ENCODE results near the gene CAGE1.

CAGE1 gene

DNA sequence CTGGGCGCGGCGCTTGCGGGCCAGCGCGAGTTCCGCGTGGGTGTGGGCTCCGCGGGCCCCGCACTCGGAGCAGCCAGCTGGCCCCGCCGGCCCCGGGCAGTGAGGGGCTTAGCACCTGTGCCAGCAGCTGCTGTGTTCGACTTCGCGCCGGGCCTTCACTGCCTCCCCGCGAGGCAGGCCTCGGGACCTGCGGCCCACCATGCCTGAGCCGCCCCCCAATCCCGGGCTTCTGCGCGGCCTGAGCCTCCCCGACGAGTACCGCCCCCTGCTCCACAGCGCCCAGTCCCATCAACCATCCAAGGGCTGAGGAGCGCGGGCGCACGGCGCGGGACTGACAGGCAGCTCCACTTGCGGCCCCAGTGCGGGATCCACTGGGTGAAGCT lies 36.3 kb upstream of the CAGE1 start:
- no peak for DNase-seq (ENCODE audit: low read depth, low spot score)
- no peak overlapping the region for H3K27ac ChIP-seq (ENCODE audit: low read length)
- no peaks in the 10 kb centered on the region for H3K36me3 ChIP-seq (ENCODE audit: control insufficient read depth, insufficient read depth, low read length)
- no peak overlapping the region for H3K4me3 ChIP-seq (ENCODE audit: low read length)
- no peaks in the 10 kb centered on the region for H3K27me3 ChIP-seq (ENCODE audit: control insufficient read depth, insufficient read depth, low read length)
- 0 out of 2 replicates have a peak, but pooled peaks cover 2% of the 10 kb centered on the region for H3K4me1 ChIP-seq (ENCODE audit: control insufficient read depth, insufficient read depth, low read length)
- WGBS (ENCODE audit: insufficient coverage, insufficient read length) = no CpG with 5 or more reads among the region's 39 CpGs
- H3K9me3 ChIP-seq (ENCODE audit: control insufficient read depth, insufficient read depth, low read length) = no peaks in the 10 kb centered on the region

DNA sequence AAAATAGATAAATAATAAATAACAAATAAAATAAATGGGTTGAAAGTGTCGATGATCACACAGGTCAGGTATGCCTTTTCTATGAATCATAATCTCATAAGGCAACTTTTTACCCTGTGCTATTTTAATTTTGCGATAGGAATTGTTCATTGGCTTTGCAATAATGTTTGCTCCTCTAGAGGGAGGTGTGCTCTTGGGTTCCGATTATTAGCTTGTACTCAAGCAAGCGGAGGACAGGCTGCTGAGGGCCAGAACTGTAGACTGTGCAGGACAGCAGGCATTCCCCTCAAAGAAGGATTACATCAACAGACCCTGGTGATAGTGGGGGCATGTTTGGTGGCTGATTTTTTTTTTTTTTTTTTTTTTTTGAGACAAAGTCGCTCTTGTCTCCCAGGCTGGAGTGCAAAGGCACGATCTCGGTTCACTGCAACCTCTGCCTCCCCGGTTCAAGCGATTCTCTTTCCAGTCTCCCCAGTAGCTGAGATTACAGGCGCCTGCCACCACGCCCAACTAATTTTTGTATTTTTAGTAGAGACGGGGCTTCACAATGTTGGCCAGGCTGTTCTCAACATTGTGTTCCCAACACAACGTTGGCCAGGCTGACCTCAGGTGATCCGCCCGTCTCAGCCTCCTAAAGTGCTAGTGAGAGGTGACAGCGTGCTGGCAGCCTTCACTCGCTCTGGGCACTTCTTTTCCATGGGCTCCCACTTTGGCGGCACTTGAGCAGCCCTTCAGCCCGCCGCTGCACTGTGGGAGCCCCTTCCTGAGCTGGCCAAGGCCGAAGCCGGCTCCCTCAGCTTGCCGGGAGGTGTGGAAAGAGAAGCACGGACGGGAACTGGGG lies 35.6 kb upstream of the CAGE1 start:
- H3K27me3 ChIP-seq (ENCODE audit: control insufficient read depth, insufficient read depth, low read length) = no peaks in the 10 kb centered on the region
- no peak for DNase-seq (ENCODE audit: low read depth, low spot score)
- no peak overlapping the region for H3K4me3 ChIP-seq (ENCODE audit: low read length)
- WGBS (ENCODE audit: insufficient coverage, insufficient read length) = no CpG with 5 or more reads among the region's 25 CpGs
- no peaks in the 10 kb centered on the region for H3K36me3 ChIP-seq (ENCODE audit: control insufficient read depth, insufficient read depth, low read length)
- H3K4me1 ChIP-seq (ENCODE audit: control insufficient read depth, insufficient read depth, low read length) = peaks cover 2% of the 10 kb centered on the region; the same call in 1 of the 2 replicates
- no peak overlapping the region for H3K27ac ChIP-seq (ENCODE audit: low read length)
- no peaks in the 10 kb centered on the region for H3K9me3 ChIP-seq (ENCODE audit: control insufficient read depth, insufficient read depth, low read length)

DNA sequence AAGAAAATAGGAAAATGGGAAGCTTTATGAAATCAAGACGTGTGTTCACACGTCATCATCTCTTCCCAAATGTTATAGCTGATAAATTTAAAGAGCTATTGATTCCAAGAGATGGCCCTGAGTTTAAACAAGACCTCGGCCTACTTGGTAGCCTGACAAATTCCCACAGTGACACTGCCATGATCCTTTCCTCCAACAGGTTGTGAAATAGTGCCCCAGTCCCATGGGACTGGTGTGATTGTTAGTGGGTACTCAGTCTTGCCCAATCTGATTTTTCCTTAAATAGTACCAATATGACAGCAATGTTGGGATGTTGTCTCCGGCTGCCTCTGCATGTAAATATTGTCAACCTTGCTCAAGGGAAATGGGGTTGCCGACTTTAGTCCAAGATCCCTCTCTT lies 34.5 kb upstream of the CAGE1 start:
- Histone ChIP-seq H3K27me3 (ENCODE audit: control insufficient read depth, insufficient read depth, low read length) (no peaks in the 10 kb centered on the region), H3K4me1 (ENCODE audit: control insufficient read depth, insufficient read depth, low read length) (peaks cover 2% of the 10 kb centered on the region; the same call in 1 of the 2 replicates), H3K36me3 (ENCODE audit: control insufficient read depth, insufficient read depth, low read length) (no peaks in the 10 kb centered on the region), H3K27ac (ENCODE audit: low read length) (no peak overlapping the region), H3K4me3 (ENCODE audit: low read length) (no peak overlapping the region), H3K9me3 (ENCODE audit: control insufficient read depth, insufficient read depth, low read length) (no peaks in the 10 kb centered on the region)
- DNase-seq (ENCODE audit: low read depth, low spot score) = no peak
- no CpG with 5 or more reads among the region's 5 CpGs for WGBS (ENCODE audit: insufficient coverage, insufficient read length)

DNA sequence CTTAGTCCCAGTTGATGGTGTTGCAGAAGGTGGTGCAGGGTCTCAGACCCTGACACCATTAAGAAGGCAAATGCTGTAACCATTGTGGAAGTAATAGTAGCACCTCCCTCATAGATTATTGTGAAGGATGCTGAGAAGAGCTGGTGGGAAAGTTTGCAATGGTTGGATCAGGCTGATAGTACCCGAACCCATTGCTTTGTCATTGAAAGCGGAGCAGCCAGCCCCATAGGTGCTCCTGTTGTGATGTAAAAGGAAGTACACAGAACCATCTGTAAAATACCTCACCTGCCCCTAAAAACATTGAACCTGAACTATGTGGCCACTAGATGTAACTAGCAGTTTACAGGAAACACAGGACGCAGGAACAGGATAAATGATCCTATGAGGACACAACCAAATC lies 31.5 kb upstream of the CAGE1 start:
- H3K4me1 ChIP-seq (ENCODE audit: control insufficient read depth, insufficient read depth, low read length) = peaks cover 2% of the 10 kb centered on the region; the same call in 1 of the 2 replicates
- no peak for DNase-seq (ENCODE audit: low read depth, low spot score)
- peaks cover 6% of the 10 kb centered on the region; the same call in 1 of the 2 replicates for H3K36me3 ChIP-seq (ENCODE audit: control insufficient read depth, insufficient read depth, low read length)
- H3K27me3 ChIP-seq (ENCODE audit: control insufficient read depth, insufficient read depth, low read length) = no peaks in the 10 kb centered on the region
- no peak overlapping the region for H3K4me3 ChIP-seq (ENCODE audit: low read length)
- no peak overlapping the region for H3K27ac ChIP-seq (ENCODE audit: low read length)
- H3K9me3 ChIP-seq (ENCODE audit: control insufficient read depth, insufficient read depth, low read length) = no peaks in the 10 kb centered on the region; the same call in 1 of the 2 replicates
- WGBS (ENCODE audit: insufficient coverage, insufficient read length) = no CpG with 5 or more reads among the region's 3 CpGs

DNA sequence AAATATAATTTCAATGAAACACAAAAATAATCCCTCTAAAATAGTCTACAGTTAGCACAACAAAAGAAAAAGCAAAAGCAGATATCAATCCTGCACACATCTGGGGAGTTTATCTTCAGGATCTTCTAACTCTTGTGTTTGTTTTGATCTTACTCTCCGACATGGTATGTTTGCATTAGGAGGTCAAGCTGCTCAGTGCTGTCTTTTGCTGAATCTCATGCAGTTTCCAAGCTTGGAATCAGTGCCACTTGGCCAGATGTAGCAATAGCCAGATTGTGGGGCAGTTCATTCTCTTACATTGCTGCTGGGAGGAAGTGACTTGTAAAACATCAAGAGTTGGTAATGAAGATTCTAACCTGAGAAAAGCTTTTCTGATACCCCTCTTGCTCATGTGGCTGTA lies 29.5 kb upstream of the CAGE1 start:
- H3K27me3 ChIP-seq (ENCODE audit: control insufficient read depth, insufficient read depth, low read length) = no peaks in the 10 kb centered on the region
- no CpG with 5 or more reads among the region's 1 CpG for WGBS (ENCODE audit: insufficient coverage, insufficient read length)
- peaks cover 14% of the 10 kb centered on the region; the same call in 1 of the 2 replicates for H3K36me3 ChIP-seq (ENCODE audit: control insufficient read depth, insufficient read depth, low read length)
- H3K27ac ChIP-seq (ENCODE audit: low read length) = no peak overlapping the region
- H3K4me1 ChIP-seq (ENCODE audit: control insufficient read depth, insufficient read depth, low read length) = peaks cover 2% of the 10 kb centered on the region; the same call in 1 of the 2 replicates
- no peaks in the 10 kb centered on the region; the same call in 1 of the 2 replicates for H3K9me3 ChIP-seq (ENCODE audit: control insufficient read depth, insufficient read depth, low read length)
- no peak overlapping the region for H3K4me3 ChIP-seq (ENCODE audit: low read length)
- no peak for DNase-seq (ENCODE audit: low read depth, low spot score)

DNA sequence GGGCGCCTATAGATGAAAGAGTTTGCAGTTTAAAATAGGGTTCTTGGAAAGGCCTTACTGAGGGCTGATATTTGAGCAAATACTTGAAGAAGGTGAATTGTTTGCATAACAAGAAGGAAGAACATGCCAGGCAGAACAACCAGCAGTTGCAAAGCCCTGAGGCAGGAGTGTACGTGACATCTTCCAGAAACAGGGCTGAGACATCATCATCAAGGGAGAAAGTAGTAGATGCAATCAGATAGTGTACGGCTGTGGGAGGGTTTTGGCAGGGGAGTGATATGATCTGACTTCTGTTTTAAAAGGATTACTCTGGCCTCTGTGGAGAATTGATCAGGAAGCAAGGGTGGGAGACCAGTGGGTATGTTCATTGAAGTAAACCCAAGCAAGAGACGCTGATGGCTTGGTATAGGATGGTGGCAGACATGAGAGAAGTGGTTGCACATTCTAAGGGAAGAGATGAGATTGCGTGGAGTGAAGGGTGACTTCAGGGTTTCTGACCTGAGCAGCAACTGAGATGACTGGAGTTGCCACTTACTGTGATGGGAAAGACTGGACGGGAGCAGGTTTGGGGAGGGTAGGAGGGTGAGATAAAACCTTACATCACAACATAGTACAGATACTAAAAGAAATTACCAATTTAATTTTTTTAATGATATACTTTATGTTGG lies 28.8 kb upstream of the CAGE1 start:
- no peaks in the 10 kb centered on the region for H3K27me3 ChIP-seq (ENCODE audit: control insufficient read depth, insufficient read depth, low read length)
- no peak overlapping the region for H3K27ac ChIP-seq (ENCODE audit: low read length)
- WGBS (ENCODE audit: insufficient coverage, insufficient read length) = no CpG with 5 or more reads among the region's 6 CpGs
- H3K9me3 ChIP-seq (ENCODE audit: control insufficient read depth, insufficient read depth, low read length) = no peaks in the 10 kb centered on the region; the same call in 1 of the 2 replicates
- no peak for DNase-seq (ENCODE audit: low read depth, low spot score)
- peaks cover 14% of the 10 kb centered on the region; the same call in 1 of the 2 replicates for H3K36me3 ChIP-seq (ENCODE audit: control insufficient read depth, insufficient read depth, low read length)
- H3K4me1 ChIP-seq (ENCODE audit: control insufficient read depth, insufficient read depth, low read length) = peaks cover 2% of the 10 kb centered on the region; the same call in 1 of the 2 replicates
- no peak overlapping the region for H3K4me3 ChIP-seq (ENCODE audit: low read length)

DNA sequence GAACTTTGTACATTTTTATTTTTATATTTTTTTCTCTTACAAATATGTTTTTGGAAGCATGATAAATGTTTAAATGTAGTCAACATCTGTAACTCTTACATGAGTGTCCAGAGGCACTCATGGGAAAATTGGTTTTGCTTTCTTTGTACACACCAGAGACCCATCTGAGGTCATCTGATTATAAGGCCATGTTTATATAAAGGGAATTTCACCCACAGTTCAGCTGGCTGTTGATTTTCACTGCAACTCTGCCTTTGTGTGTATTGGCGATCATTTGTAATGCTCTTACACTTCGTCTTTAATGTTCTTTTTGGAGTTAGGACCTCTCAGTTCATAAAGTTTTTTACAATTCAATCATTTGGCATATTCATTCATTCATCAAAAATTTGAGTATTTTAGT lies 28.1 kb upstream of the CAGE1 start:
- DNase-seq (ENCODE audit: low read depth, low spot score) = no peak
- Histone ChIP-seq H3K36me3 (ENCODE audit: control insufficient read depth, insufficient read depth, low read length) (peaks cover 14% of the 10 kb centered on the region; the same call in 1 of the 2 replicates), H3K9me3 (ENCODE audit: control insufficient read depth, insufficient read depth, low read length) (no peaks in the 10 kb centered on the region; the same call in 1 of the 2 replicates), H3K27ac (ENCODE audit: low read length) (no peak overlapping the region), H3K4me1 (ENCODE audit: control insufficient read depth, insufficient read depth, low read length) (peaks cover 2% of the 10 kb centered on the region; the same call in 1 of the 2 replicates), H3K27me3 (ENCODE audit: control insufficient read depth, insufficient read depth, low read length) (no peaks in the 10 kb centered on the region), H3K4me3 (ENCODE audit: low read length) (no peak overlapping the region)
- no CpG with 5 or more reads among the region's 2 CpGs for WGBS (ENCODE audit: insufficient coverage, insufficient read length)

DNA sequence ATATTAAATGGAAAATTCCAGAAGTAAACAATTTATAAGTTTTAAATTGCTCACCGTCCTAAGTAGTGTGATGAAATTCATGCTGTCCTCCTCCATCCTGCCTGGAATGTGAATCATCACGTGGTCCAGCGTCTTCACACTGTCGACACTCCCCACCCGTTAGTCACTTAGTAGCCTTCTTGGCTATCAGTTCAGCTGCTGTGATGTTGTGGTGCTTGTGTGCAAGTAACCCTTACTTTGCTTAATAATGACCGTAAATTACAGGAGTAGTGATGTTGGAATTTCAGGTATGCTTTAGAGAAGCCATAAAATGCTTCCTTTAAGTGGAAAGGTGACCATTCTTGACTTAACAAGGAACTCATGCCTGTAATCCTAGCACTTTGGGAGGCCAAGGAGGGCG lies 25.3 kb upstream of the CAGE1 start:
- Histone ChIP-seq H3K4me1 (ENCODE audit: control insufficient read depth, insufficient read depth, low read length) (no peaks in the 10 kb centered on the region), H3K36me3 (ENCODE audit: control insufficient read depth, insufficient read depth, low read length) (peaks cover 19% of the 10 kb centered on the region; the same call in 1 of the 2 replicates), H3K27me3 (ENCODE audit: control insufficient read depth, insufficient read depth, low read length) (no peaks in the 10 kb centered on the region), H3K4me3 (ENCODE audit: low read length) (no peak overlapping the region), H3K9me3 (ENCODE audit: control insufficient read depth, insufficient read depth, low read length) (no peaks in the 10 kb centered on the region; the same call in 1 of the 2 replicates), H3K27ac (ENCODE audit: low read length) (no peak overlapping the region)
- no CpG with 5 or more reads among the region's 7 CpGs for WGBS (ENCODE audit: insufficient coverage, insufficient read length)
- DNase-seq (ENCODE audit: low read depth, low spot score) = no peak

DNA sequence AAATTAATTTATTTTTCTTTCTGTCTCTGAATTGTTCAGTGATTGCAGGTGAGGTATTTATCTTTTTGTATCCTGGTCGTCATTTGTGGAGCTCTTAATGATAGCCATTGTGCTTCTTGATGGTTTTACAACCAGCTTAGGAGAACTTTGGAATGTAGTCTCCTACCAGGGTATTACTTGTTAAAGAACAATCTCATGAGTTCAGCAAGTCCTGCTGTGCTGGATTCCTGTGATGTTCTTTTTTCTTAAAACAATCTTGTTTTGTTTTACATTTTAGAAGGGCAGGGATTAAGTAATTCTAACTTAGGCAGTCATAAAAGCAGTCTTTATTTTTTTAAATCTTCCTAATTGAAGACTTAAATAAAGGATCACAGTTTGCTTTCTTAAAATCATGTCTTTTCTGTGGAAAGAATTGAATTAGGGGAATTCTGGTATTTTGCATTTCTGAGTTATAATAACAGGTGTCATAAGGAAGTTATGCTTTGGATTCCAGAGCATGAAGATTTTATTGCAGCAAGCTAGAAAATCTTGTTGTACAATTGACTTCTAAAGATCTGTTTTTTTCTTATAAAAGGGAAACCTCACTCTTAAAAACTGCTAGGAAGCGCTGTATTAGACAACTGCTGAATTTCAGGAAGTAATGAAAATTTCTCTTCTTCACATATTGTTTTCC lies 23.7 kb upstream of the CAGE1 start:
- no peak for DNase-seq (ENCODE audit: low read depth, low spot score)
- no CpG with 5 or more reads among the region's 2 CpGs for WGBS (ENCODE audit: insufficient coverage, insufficient read length)
- Histone ChIP-seq H3K4me1 (ENCODE audit: control insufficient read depth, insufficient read depth, low read length) (no peaks in the 10 kb centered on the region), H3K36me3 (ENCODE audit: control insufficient read depth, insufficient read depth, low read length) (peaks cover 16% of the 10 kb centered on the region; the same call in 1 of the 2 replicates), H3K9me3 (ENCODE audit: control insufficient read depth, insufficient read depth, low read length) (no peaks in the 10 kb centered on the region), H3K27me3 (ENCODE audit: control insufficient read depth, insufficient read depth, low read length) (no peaks in the 10 kb centered on the region), H3K27ac (ENCODE audit: low read length) (no peak overlapping the region), H3K4me3 (ENCODE audit: low read length) (no peak overlapping the region)

DNA sequence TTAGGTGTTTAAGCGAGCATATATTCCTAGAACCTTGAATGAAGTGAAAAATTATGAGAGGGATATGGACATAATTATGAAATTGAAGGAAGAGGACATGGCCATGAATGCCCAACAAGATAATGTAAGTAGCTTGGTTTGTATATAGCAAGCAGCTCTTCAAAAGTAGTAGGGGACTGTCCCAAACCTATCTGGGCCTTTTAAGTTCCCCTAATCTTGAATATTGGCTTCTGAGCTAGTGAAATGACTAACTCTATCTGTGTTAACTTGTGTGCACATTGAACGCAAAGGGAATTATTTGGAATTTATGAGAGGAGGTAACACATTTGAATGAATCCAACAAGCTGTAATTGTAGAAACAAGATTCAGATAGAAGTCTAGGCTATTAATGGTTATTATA lies 21.8 kb upstream of the CAGE1 start:
- WGBS (ENCODE audit: insufficient coverage, insufficient read length) = no CpG with 5 or more reads among the region's 2 CpGs

More for the DNA sequence above, 21.8 kb upstream of the CAGE1 start:
- Histone ChIP-seq H3K27ac (ENCODE audit: low read length) (no peak overlapping the region), H3K4me3 (ENCODE audit: low read length) (no peak overlapping the region), H3K4me1 (ENCODE audit: control insufficient read depth, insufficient read depth, low read length) (no peaks in the 10 kb centered on the region), H3K9me3 (ENCODE audit: control insufficient read depth, insufficient read depth, low read length) (no peaks in the 10 kb centered on the region), H3K36me3 (ENCODE audit: control insufficient read depth, insufficient read depth, low read length) (peaks cover 12% of the 10 kb centered on the region; the same call in 1 of the 2 replicates), H3K27me3 (ENCODE audit: control insufficient read depth, insufficient read depth, low read length) (no peaks in the 10 kb centered on the region)
- no peak for DNase-seq (ENCODE audit: low read depth, low spot score)
